Upper lobe of right lung (tissue), 1 donor: ENCODE measurements around the gene LGALS3BP. TPM values are rescaled to one million over a fixed set of nuclear protein-coding genes. Genes with fewer than 3 reads are reported as not detected.
A peak's percentile ranks its signal among the peaks of the same experiment; 100 is the strongest.

Experiments
- ATAC-seq: fragments of 200-7000 bp; cut with Tn5 transposase; one replicate; pipeline ENCODE4 v1.9.1; 2020; ENCODE audit warnings: mild to moderate bottlenecking, moderate library complexity
- DNase-seq: peaks from one replicate; pipeline ENCODE4 v3.0.0-alpha.2; 2020
- H3K27ac ChIP-seq: fragments of 200-600 bp; one replicate; pipeline ENCODE4 v1.8.0; 2022
- H3K27me3 ChIP-seq: fragments of 200-600 bp; one replicate; pipeline ENCODE4 v1.8.0; 2022; ENCODE audit warnings: mild to moderate bottlenecking
- H3K36me3 ChIP-seq: fragments of 200-600 bp; one replicate; pipeline ENCODE4 v1.8.0; 2022
- H3K4me1 ChIP-seq: fragments of 200-600 bp; one replicate; pipeline ENCODE4 v1.8.0; 2022
- H3K4me3 ChIP-seq: fragments of 200-600 bp; one replicate; pipeline ENCODE4 v1.8.0; 2022; ENCODE audit warnings: mild to moderate bottlenecking
- H3K9me3 ChIP-seq: fragments of 200-600 bp; one replicate; pipeline ENCODE4 v1.8.0; 2022
- intact Hi-C: fragments of 100-400 bp; cut with DNase I; formaldehyde crosslinking; loops from one replicate; pipeline ENCODE4 v1.11.0; 2022
- total RNA-seq: library from RNA; stranded (reverse); fragmentation: NEBNext Ultra II Directional; extraction: Animal tissue kit (Norgen Biotek cat#: 25700); gene quantifications from one replicate; pipeline ENCODE4 v1.2.1, GENCODE V29; 2021
- TF ChIP-seq, protein P1 (sequence below): fragments of 200-600 bp; IDR thresholded peaks from one replicate; pipeline ENCODE4 v1.8.0; 2022; ENCODE audit warnings: antibody characterized with exemption
- donor health status: DM: no; HTN: yes; CAD: no; lungs with severe emphysema.

Gene LGALS3BP
- total RNA-seq, 1 donor from 2014 or later, result 405 TPM

GRCh38 chr17:79001190-79002020, 21.7 kb upstream of the LGALS3BP start:
- intact Hi-C loops, result no loop called here
- H3K4me1 ChIP-seq, result peaks cover 20% of the 10 kb centered on the region
- no peak overlapping the region for H3K27ac ChIP-seq
- DNase-seq (no peak), ATAC-seq (no peak)
- H3K4me3 ChIP-seq, result no peak overlapping the region
- H3K9me3 ChIP-seq, result no peaks in the 10 kb centered on the region
- peaks cover 41% of the 10 kb centered on the region for H3K36me3 ChIP-seq
- TF ChIP-seq, protein P1, sequence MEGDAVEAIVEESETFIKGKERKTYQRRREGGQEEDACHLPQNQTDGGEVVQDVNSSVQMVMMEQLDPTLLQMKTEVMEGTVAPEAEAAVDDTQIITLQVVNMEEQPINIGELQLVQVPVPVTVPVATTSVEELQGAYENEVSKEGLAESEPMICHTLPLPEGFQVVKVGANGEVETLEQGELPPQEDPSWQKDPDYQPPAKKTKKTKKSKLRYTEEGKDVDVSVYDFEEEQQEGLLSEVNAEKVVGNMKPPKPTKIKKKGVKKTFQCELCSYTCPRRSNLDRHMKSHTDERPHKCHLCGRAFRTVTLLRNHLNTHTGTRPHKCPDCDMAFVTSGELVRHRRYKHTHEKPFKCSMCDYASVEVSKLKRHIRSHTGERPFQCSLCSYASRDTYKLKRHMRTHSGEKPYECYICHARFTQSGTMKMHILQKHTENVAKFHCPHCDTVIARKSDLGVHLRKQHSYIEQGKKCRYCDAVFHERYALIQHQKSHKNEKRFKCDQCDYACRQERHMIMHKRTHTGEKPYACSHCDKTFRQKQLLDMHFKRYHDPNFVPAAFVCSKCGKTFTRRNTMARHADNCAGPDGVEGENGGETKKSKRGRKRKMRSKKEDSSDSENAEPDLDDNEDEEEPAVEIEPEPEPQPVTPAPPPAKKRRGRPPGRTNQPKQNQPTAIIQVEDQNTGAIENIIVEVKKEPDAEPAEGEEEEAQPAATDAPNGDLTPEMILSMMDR, result no peak
- no peaks in the 10 kb centered on the region for H3K27me3 ChIP-seq

- H3K27me3 ChIP-seq, result no peaks in the 10 kb centered on the region
- TF ChIP-seq, protein P1, result no peak
- peaks cover 14% of the 10 kb centered on the region for H3K4me1 ChIP-seq
- H3K9me3 ChIP-seq, result no peaks in the 10 kb centered on the region
- DNase-seq (no peak), ATAC-seq (no peak)
- H3K27ac ChIP-seq, result no peak overlapping the region
- peaks cover 49% of the 10 kb centered on the region for H3K36me3 ChIP-seq
- intact Hi-C loops, result no loop called here
- no peak overlapping the region for H3K4me3 ChIP-seq
Observed at GRCh38 chr17:79000396-79001189, 20.9 kb upstream of the LGALS3BP start.

DNA sequence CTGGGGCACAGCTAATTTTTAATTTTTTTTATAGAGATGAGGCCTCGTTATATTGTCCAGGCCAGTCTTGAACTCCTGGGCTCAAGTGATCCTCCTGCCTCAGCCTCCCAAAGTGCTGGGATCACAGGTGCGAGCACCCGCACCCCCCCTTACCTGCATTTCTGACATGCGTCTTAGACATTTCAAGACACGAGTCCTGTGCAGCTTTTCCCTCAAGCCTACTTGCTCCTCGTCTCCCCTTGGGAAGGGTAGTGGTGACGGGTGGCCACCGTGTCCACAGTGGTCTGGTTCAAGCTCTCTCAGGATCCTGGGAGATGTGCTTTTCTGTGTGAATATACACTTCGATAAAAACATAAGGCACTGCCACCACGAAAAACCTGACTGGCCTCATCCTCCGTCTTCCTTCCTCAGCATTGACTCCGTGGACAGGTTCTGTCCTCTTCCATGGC, 20.2 kb upstream of the LGALS3BP start:
- TF ChIP-seq, protein P1, result no peak
- no peak overlapping the region for H3K27ac ChIP-seq
- peaks cover 51% of the 10 kb centered on the region for H3K36me3 ChIP-seq
- no peak for DNase-seq
- no peaks in the 10 kb centered on the region for H3K27me3 ChIP-seq
- ATAC-seq, result no peak
- intact Hi-C loops, result no loop called here
- no peak overlapping the region for H3K4me3 ChIP-seq
- H3K4me1 ChIP-seq, result peaks cover 9% of the 10 kb centered on the region
- H3K9me3 ChIP-seq, result no peaks in the 10 kb centered on the region

DNA sequence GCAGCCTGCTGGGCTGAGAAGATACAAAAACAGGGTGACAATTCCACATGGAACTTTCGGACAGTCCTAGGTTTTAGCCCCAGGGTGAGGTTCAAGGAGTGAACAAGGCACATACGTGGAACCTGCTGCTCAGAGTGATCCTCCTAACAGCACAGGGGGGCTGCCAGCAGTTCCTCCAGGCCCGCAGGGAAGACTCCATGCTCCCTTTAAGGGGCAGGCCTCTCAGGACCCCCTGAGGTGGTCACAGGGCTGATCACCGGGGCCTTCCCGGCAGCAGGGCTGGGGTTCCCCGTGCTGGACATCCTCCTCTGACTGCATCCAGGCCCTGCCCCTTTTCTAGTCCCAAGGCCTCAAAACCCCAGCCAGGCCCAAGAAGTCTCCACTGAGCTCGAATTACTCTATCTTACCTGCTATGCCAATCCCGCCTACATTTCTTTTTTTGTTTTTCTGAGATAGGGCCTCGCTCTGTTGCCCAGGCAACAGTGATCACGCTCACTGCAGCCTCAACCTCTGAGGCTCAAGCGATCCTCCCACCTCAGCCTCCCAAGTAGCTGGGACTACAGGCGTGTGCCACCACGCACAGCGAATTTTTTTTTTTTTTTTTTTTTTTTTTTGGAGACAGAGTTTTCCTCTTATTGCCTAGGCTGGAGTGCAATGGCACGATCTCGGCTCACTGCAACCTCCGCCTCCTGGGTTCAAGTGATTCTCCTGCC, 19.5 kb upstream of the LGALS3BP start:
- Histone ChIP-seq H3K27ac (peak overlapping the region; percentile 11), H3K36me3 (peaks cover 57% of the 10 kb centered on the region), H3K9me3 (no peaks in the 10 kb centered on the region), H3K27me3 (no peaks in the 10 kb centered on the region), H3K4me3 (no peak overlapping the region), H3K4me1 (peaks cover 9% of the 10 kb centered on the region)
- ATAC-seq (no peak), DNase-seq (no peak)
- intact Hi-C loops, result no loop called here
- TF ChIP-seq, protein P1, result no peak

DNA sequence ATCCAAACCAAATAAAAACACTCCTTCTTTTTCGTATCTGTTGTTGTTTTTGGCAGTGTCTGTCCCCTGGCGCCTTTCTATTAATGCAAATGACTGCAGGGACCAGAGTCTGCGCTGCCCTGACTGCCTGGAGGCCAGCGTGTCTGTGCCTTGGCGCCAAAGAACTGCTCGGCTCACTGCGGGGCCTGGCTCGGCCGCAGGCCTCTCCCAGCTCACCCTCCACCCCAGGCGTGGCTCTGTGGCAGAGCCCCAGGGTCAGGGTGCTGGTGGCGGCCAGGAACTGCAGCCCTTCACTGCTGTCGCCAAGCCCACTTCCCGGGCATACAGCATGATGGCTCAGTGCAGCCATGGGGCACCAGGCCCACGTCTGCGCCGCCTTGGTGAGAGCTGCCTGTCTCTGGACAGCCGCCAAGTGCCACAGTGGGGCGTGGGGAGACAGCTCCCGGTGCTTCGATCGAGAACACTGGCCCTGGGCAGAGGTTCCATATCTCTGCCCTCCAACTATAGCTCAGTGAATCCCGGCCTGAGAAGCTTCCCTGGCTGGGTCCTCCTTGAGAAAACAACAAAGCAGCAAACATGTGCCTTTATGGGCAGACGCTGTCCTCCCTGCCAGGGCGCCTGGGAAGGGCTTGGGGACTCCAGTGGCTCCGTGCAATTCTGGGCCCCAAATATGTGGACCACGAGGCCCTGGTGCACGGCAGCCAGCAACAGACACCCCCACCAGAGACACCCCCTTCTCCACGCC, 18.8 kb upstream of the LGALS3BP start:
- H3K27ac ChIP-seq, result peak overlapping the region; percentile 11
- no peaks in the 10 kb centered on the region for H3K27me3 ChIP-seq
- peaks cover 63% of the 10 kb centered on the region for H3K36me3 ChIP-seq
- peaks cover 9% of the 10 kb centered on the region for H3K4me1 ChIP-seq
- DNase-seq (peak; percentile 73), ATAC-seq (peak; percentile 29)
- H3K9me3 ChIP-seq, result no peaks in the 10 kb centered on the region
- TF ChIP-seq, protein P1, result no peak
- intact Hi-C loops, result no loop called here
- no peak overlapping the region for H3K4me3 ChIP-seq
